Esophagus (tissue), 2 donors: ENCODE results near the gene PLEKHM3. TPM values are rescaled to one million over a fixed set of nuclear protein-coding genes. Genes with fewer than 3 reads are reported as not detected.

Experiments used
- H3K27ac ChIP-seq, 2 donors: one replicate each; pipeline ENCODE4 v1.5.1; 2013; ENCODE audit warnings: low read depth in 2 of 2, mild to moderate bottlenecking in 2 of 2, inconsistent platforms in 1 of 2, low read length in 1 of 2, moderate library complexity in 1 of 2
- H3K27me3 ChIP-seq, 2 donors: one replicate each; pipeline ENCODE4 v1.6.1; 2013; ENCODE audit warnings: low read length in 2 of 2, control low read depth in 1 of 2, mild to moderate bottlenecking in 1 of 2; ENCODE audit not compliant: insufficient read depth in 2 of 2, control insufficient read depth in 1 of 2
- H3K36me3 ChIP-seq, 2 donors: one replicate each; pipeline ENCODE4 v1.6.1; 2013; ENCODE audit warnings: low read length in 1 of 2; ENCODE audit not compliant: control insufficient read depth in 2 of 2, insufficient read depth in 2 of 2
- H3K4me1 ChIP-seq, 2 donors: one replicate each; pipeline ENCODE4 v1.6.1; 2013; ENCODE audit warnings: low read length in 1 of 2; ENCODE audit not compliant: control insufficient read depth in 2 of 2, insufficient read depth in 2 of 2
- H3K4me3 ChIP-seq, 2 donors: one replicate each; pipeline ENCODE4 v1.5.1; 2013; ENCODE audit warnings: low read length in 2 of 2, mild to moderate bottlenecking in 2 of 2, low read depth in 1 of 2, moderate library complexity in 1 of 2
- H3K9me3 ChIP-seq, 2 donors: one replicate each; pipeline ENCODE4 v1.6.1; 2013; ENCODE audit warnings: mild to moderate bottlenecking in 2 of 2, low read depth in 1 of 2, low read length in 1 of 2, moderate library complexity in 1 of 2; ENCODE audit not compliant: control insufficient read depth in 2 of 2, insufficient read depth in 1 of 2
- WGBS, 2 donors: extraction: QIAGEN DNeasy Blood & Tissue Kit; methylation state at CpG; one replicate each; pipeline ENCODE4 v1.1.7; 2013; 5-methylcytosine and 5-hydroxymethylcytosine counted together
- polyA plus RNA-seq, 2 donors: library from polyadenylated mRNA; stranded (reverse); fragments of 200-250 nt; gene quantifications; one replicate each; pipeline ENCODE4 v1.2.3, GENCODE V29; 2013
- donor health status: healthy with polysubstance abuse.
- donor health status: Bipolar disorder and iron deficiency.

Gene PLEKHM3
- polyA plus RNA-seq, 2 donors = 1.7 to 1.9 TPM

DNA sequence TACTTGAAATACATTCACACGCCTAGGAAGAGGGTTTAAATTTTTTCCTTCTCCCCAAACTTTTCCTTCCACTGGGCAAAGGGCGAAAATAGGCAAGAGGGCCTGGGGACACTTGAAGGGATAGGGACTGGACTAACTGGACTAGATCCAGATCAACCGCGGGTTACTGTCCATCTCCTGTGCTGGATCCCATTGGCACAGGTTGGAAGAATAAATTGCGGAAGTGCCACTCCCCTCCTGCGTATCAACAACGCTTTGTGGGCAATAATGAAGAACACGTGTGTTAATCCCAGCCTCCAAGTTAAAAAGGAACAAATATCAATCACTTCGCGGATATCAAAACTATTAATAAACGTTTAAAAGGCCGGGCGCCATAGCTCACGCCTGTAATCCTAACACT is 253.9 kb downstream of the PLEKHM3 start:
- Histone ChIP-seq H3K4me1 (peaks cover 0 to 18% of the 10 kb centered on the region in 2 donors), H3K36me3 (peaks cover 0 to 13% of the 10 kb centered on the region in 2 donors), H3K27me3 (no peaks in the 10 kb centered on the region), H3K27ac (no peak overlapping the region), H3K9me3 (peaks cover 0 to 10% of the 10 kb centered on the region in 2 donors), H3K4me3 (no peak overlapping the region)
- 75 to 76% methylated on average over 14 of the region's 14 CpGs for WGBS, 2 donors

Other genes starting within 250 kb of the PLEKHM3 start
- not detected for gene CRYGD, start 99.0 kb upstream of the PLEKHM3 start, polyA plus RNA-seq
- gene CRYGC, start 104.3 kb upstream of the PLEKHM3 start, polyA plus RNA-seq = not detected
- gene CRYGB, start 120.6 kb upstream of the PLEKHM3 start, polyA plus RNA-seq = not detected
- not detected for gene CRYGA, start 138.1 kb upstream of the PLEKHM3 start, polyA plus RNA-seq
- gene C2orf80, start 164.5 kb upstream of the PLEKHM3 start, polyA plus RNA-seq = not detected
- 10 to 100 TPM; 59.6 to 77.4 TPM for gene IDH1, start 229.5 kb upstream of the PLEKHM3 start, polyA plus RNA-seq
- 1 to 10 TPM; 2.9 to 3.6 TPM for gene PIKFYVE, start 240.7 kb upstream of the PLEKHM3 start, polyA plus RNA-seq